UCSD-AML1 (cell line): Measurements from ENCODE around the gene PIGM.

Experiments
- DNase-seq: peaks from one replicate; lab custom pipeline; 2025; ENCODE audit not compliant: unreplicated experiment; lab: John Stamatoyannopoulos, UW

Gene PIGM

DNA sequence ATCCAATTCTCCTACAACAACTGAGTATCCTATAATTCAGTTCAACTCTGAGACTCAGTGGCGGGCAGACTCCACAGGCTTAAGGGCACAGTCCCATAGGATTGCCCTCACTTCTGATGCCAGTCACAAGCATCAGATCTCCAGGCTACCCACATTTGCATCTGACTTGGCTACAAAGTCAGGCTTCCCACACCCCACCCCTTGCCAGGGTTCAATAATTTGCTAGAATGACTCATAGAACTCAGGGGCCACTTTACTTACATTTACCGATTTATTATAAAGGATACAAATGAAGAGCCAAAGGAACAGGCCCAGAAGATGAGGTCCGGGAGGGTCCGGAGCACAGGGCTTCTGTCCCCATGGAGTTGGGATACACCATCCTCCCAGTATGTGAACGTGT lies 41.8 kb downstream of the PIGM start:
- no peak for DNase-seq

DNA sequence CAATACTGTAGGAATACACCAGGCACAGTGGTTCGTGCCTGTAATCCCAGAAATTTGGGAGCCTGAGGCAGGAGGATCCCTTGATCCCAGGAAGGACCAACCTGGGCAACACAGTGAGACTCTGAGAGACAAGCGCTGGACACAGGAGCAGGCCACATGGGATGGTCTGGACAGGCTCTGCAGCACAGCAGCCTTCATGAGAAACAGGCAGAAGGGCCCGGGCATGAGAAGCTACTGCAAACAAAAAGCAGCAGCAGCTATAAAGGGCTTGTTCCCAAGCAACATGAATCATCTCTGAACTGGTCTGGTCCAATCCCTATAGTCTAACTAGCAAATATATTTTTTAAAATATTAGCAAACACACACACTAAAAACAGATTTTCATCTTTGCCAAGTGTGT lies 42.2 kb downstream of the PIGM start:
- DNase-seq: no peak

DNA sequence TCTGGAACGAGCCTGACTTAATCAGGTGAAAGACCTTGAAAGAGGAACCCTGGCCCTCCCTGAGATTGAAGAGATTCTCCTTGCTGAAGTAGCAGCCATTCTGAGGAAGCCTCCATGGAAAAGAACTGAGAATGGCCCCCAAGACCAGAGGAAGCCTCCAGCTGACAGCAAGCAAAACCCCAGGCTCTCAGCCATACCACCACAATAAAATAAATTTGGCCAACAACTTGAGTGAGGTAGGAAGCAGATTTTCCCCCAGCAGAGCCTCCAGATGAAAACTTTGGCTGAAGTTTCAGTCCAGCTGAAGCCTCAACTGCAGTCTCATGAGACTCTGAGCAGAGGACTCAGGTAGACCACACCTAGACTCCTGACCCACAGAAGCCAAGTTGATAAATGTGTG lies 43.8 kb downstream of the PIGM start:
- DNase-seq: no peak

DNA sequence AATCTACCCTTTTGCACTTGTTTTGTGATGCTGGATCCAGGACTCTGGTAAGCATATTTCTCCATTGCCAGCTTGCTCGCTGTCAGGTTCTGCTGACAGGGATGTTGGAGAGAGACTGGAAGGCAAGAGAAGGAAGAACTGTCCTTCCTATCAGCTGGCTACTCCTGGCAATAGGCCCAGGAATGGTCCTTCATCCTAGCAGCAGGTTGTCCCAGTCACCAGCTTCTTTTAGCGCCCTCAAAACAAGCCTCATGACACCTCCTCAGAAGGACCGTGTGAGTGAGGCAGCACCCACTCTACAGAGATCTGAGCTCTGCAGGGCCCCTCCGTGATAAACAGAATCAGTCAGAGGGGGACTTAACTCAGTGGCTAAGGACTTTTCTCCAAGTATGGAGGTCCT lies 44.6 kb downstream of the PIGM start:
- DNase-seq: no peak

DNA sequence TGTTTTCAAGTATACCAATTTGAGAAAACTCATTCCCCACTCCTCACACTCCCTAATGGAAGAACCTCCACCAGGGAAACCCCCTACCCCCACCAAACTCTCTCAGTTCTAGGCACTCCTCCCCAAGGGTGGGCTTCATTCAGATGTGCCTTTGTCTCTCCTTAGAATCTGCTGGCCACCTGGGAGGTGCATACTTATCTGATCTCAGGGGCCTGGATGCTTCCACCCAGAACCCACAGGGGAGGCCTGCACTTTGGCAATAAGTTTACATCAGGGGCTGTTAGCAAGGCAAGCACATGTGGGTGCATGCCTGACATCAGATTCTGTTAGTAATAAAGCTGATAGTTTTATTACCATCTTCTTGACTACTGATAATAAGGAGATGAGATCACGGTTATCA lies 45.3 kb downstream of the PIGM start:
- DNase-seq: no peak

DNA sequence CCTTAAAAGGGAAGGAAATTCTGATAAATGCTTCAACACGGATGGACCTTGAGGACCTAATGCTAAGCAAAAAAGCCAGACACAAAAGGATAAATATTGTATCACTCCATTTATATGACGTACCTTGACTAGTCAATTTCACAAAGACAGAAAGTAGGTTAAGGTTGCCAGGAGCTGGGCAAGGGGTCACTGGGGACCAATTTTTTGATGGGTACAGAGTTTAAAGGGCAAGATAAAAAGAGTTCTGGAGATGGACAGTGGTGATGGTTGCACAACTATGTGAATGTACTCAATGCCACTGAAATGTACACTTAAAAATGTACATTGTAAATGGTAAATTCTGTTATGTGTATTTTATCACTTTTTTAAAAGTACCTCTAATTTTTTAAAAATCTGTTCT lies 45.7 kb downstream of the PIGM start:
- DNase-seq: no peak

DNA sequence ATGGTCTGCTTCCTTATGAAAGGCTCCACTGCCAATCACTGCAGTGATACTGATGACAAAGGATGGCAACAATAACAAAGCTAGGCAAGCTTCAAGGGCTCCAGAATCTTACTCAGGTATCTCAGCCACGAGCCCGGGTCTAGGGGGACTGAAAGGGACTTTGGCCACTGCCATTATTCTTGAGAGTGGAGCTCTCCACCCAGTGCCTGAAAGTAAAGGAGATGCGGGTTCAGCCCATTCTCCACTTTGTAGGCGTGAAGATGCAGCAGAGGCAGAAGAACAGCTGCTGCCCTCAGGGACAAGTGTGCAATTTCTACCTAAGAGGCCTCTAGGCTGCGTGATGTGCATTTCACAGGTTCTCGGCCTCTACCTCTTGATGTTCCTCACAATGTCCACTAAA lies 46.3 kb downstream of the PIGM start:
- no peak for DNase-seq

DNA sequence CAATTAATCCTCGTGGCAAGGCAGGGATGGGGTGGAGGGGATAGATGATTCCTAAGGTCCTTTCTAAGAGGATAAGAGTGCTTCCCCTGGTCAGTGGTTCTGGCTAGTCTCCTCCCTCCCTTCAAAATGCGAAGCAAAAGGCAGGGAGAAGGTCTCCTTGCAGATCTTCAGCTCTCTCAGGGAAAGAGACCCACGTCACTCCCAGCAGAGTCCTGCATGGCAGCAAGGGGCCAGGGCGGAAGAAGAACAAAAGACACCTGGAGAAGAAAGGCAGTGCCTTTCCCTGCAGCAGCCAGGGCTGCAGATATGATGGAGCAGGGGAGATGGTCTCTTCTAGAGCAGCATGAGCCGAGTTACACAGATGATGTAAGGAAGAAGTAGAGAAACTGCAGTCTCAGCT lies 48.1 kb downstream of the PIGM start:
- DNase-seq: no peak

DNA sequence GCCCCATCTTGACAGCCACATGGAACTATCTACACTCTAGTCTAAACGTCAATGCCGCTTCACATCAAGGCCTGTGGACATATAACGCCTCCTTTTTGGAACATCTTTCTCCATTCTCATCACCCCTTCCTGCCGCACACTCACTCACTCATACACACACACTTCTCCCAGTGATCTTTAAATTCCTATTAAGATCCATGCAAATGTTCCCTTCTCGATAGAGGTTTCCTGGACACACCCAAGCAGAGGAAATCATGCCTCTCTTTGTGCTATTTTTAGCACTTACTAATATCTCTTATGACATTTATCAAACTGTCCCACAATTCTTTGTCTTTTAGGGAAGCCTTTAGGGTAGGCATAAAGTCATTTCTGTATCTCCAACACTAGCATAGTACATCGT lies 49.5 kb downstream of the PIGM start:
- DNase-seq: no peak

DNA sequence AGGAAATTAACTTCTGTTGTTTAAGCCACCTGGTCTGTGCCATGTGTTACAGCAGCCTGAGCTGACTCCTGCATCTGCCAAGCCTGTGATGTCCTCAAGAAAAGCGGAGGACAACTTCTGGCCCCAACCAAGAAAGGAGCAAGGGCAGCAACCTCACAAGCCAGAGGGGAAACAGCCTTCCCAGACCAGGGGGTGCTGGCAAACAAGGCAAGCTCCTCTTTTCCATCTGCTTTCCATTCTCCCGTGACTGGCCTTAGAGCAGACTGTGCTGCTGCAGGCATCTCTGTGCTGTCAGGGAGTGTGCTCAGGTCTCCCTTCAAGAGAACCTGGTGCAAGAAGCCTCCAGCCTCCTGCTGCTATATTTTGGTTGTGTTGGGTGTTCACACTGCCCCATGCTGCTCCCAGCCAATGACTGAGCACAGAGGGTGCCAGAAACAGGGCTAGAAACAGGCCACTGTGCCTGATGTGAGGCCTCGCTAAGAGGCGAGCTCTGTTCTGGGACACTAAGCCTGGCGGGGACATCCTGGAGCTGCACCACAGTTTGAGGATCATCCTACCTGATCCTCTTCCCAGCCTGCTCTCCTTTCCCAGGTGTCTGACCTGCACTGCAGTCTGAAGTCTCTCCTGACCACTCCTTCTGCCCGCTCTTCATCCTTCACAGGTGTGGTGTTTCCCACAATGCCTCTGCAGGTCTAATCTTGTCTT lies 50.3 kb downstream of the PIGM start:
- no peak for DNase-seq

DNA sequence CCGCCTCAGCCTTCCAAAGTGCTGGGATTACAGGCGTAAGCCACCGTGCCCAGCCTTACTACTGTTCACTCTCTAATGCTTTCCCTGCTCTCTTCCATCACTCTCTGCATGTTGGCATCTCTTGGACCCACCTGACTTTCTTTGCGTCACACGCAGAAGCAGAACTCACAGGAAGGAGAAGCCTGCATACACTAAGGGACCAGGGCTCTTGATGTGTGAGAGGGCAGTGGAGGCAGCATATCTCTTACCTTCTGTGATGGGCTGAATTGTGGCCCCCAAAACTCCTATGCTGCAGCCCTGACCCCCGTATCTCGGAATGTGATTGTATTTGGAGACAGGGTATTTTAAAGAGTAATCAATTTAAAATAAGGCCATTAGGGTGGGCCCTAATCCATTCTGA lies 51.0 kb downstream of the PIGM start:
- no peak for DNase-seq

DNA sequence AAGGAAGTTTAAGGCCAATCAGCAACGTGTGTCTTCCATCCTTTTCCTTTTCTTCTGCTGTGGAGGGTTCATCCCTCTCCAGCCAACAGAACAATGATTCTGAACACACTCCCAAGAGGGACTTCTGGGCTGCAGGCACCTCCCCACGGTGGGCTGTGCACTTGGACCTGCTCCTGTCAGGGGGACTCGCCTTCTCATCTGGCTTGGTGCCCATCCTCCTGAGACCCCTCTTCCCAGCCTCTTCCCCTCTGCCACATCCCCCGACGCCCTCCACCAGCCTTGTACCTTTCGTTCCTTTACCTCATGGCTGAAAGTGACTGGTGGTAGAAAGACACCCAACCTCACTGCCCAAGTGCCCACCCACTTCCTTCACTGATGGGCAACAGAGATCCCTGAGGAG lies 51.7 kb downstream of the PIGM start:
- DNase-seq: no peak

DNA sequence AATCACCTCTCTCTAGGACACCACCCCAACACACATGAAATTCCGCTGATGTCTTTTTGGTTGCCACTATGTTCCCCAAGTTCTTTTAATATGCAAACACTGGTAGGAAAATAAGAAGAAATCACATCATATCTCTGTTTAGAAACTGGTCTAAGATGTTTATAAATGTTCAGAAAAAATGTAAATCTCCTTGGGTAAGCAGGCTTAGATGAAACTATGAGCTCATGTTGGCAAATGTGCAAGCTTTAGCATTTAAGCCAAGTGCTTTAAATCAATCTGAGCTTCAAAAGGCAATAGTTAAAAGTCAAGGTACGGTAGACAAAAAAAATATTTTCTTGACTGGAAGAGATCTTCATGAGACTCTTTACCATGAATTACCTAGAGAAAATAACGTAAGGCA lies 52.5 kb downstream of the PIGM start:
- DNase-seq: no peak

DNA sequence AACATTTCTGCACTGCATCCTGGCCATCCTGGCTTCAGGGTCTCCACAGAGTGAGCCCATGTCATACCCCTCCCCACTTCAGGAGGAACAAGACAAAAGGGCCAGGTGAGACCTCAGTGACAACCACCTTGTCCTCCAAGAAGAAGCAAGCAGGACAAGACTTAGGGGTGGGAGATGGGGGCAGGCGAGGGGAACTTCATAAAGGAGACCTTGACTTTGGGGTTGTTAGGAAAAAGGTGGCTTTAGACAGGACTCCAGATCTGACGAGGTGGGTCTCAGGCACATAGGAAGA lies 53.7 kb downstream of the PIGM start:
- DNase-seq: no peak

DNA sequence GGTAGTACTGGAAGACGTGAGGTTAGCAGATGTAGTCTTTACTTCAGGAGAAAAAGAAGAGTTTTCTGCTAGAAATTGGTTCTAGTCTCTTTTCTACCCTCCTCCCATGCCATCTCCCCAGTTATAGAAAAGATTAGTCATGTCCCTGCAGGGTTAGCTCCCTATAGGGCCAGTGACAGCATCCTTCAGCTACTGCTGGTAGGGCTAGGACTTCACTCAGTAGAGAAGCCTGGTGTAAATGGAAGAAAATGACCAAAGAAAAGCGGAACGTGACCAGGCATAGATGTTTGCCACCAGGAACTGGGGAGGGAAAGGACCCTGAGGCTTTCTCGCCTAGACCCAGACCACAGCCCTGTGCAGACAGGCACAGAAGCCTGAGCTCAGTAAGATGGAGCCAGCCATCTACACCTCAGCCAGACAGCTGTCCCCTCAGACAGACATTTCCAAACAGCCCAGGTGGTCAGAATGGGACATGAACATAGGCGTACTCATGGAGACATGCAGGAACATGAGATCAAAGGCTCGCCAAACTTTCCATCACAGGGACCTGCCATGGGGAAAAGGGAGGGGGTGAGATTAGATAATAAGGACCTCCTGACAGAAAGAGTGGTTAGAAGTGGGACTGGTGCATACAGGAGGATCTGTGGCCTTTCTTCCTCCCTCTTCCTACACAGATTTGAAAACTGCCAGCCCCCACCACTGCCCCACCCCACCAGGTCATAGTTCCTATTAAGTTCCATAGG lies 54.3 kb downstream of the PIGM start:
- no peak for DNase-seq
